K562 (cell line): ENCODE data around the gene MOB1A. TPM values are rescaled to one million over a fixed set of nuclear protein-coding genes. Genes with fewer than 3 reads are reported as not detected.

Source experiments
- ATAC-seq: fragments of 200-7000 bp; cut with Tn5 transposase; 3 replicates; pipeline ENCODE4 v1.9.1; 2020; ENCODE audit warnings: moderate library complexity
- BruUV-seq: library from RNA; stranded (reverse); fragments of 400-500 nt; replicated peaks from 2 replicates; lab custom pipeline; 2021; lab: Mats Ljungman, UMichigan
- CTCF ChIA-PET: fragments of 300-600 bp; formaldehyde crosslinking; extraction: SDS; loops from one replicate; lab custom pipeline; 2021; ENCODE audit warnings: low intra/inter-chr PET ratio; lab: Yijun Ruan, JAX
- POLR2A ChIA-PET: fragments of 300-600, 350-650 bp; sonication (Branson Sonifier 250); formaldehyde crosslinking; extraction: SDS; loops from one replicate; lab custom pipeline; 2021; ENCODE audit warnings: antibody characterized with exemption, inconsistent platforms; lab: Yijun Ruan, JAX
- DNase-seq, 4 experiments: peaks; one replicate each; pipeline versions ENCODE4 v3.0.0 to v3.0.0-alpha.2; 2011 to 2018; ENCODE audit warnings: low spot score in 3 of 4, mixed read lengths in 3 of 4; ENCODE audit errors: extremely low read depth in 1 of 4
- FAIRE-seq: peaks from 2 replicates; lab custom pipeline; 2011; peaks lifted over from hg19 to GRCh38; lab: Jason Lieb, UNC
- H2AFZ ChIP-seq: 2 replicates; pipeline ENCODE4 v1.6.0; 2011; ENCODE audit warnings: low read depth, low read length, control low read depth, inconsistent platforms
- H3K27ac ChIP-seq: fragments of 200-600 bp; 3 replicates; pipeline ENCODE4 v1.8.0; 2011; ENCODE audit warnings: low read depth, mild to moderate bottlenecking, control low read depth, inconsistent platforms, low read length, moderate library complexity, mixed read lengths; ENCODE audit errors: extremely low read depth
- H3K27me3 ChIP-seq, 2 experiments: fragments of 300-600 bp in 1 of 2; 2 replicates in 1 of 2; 3 replicates in 1 of 2; pipeline versions ENCODE4 v1.6.0 to v1.8.0; 2011; ENCODE audit warnings: inconsistent platforms in 2 of 2, low read length in 2 of 2, mild to moderate bottlenecking in 1 of 2, mixed read lengths in 1 of 2, moderate library complexity in 1 of 2; ENCODE audit not compliant: control insufficient read depth in 2 of 2, insufficient read depth in 2 of 2
- H3K36me3 ChIP-seq: fragments of 300-600 bp; 3 replicates; pipeline ENCODE4 v1.8.0; 2011; ENCODE audit warnings: mild to moderate bottlenecking, low read length, inconsistent platforms; ENCODE audit not compliant: control insufficient read depth, insufficient read depth
- H3K4me1 ChIP-seq, 2 experiments: fragments of 200-600 bp in 1 of 2; replicated peaks in 1 of 2; 2 replicates in 1 of 2; 3 replicates in 1 of 2; pipeline versions ENCODE4 v1.5.1 to v1.8.0; 2011; ENCODE audit warnings: inconsistent platforms in 2 of 2, low read length in 2 of 2, mild to moderate bottlenecking in 1 of 2, mixed read lengths in 1 of 2, moderate library complexity in 1 of 2; ENCODE audit not compliant: control insufficient read depth in 2 of 2, insufficient read depth in 2 of 2
- H3K4me2 ChIP-seq: 2 replicates; pipeline ENCODE4 v1.6.1; 2011; ENCODE audit warnings: low read length, control low read depth, inconsistent platforms, mixed read lengths; ENCODE audit not compliant: insufficient read depth
- H3K4me3 ChIP-seq: fragments of 200-600 bp; sonication (generic), shearing (Covaris generic); 2 replicates; pipeline ENCODE4 v1.5.1; 2016; ENCODE audit warnings: control low read depth, inconsistent platforms
- H3K79me2 ChIP-seq: fragments of 200-600 bp; 3 replicates; pipeline ENCODE4 v1.8.0; 2011; ENCODE audit warnings: low read length, inconsistent platforms; ENCODE audit not compliant: control insufficient read depth, insufficient read depth
- H3K9ac ChIP-seq, 2 experiments: 2 replicates each; pipeline versions ENCODE4 v1.6.0 to v1.6.1; 2011; ENCODE audit warnings: low read depth in 2 of 2, low read length in 2 of 2, control low read depth in 1 of 2, inconsistent platforms in 1 of 2, mild to moderate bottlenecking in 1 of 2, mixed read lengths in 1 of 2; ENCODE audit not compliant: insufficient read depth in 1 of 2
- H3K9me1 ChIP-seq: one replicate; pipeline ENCODE4 v1.6.0; 2011; ENCODE audit warnings: inconsistent platforms, mild to moderate bottlenecking, low read length, moderate library complexity; ENCODE audit not compliant: control insufficient read depth, insufficient read depth
- H3K9me3 ChIP-seq: replicated peaks from 2 replicates; pipeline ENCODE4 v1.5.1; 2011; ENCODE audit warnings: low read depth, low read length, inconsistent platforms; ENCODE audit not compliant: control insufficient read depth, insufficient read depth
- H4K20me1 ChIP-seq: replicated peaks from 2 replicates; pipeline ENCODE4 v1.6.1; 2011; ENCODE audit warnings: low read length, inconsistent platforms, mixed read lengths; ENCODE audit not compliant: control insufficient read depth, insufficient read depth
- AFF4 ChIP-seq: sonication (generic); formaldehyde crosslinking; IDR thresholded peaks from 2 replicates; pipeline ENCODE4 v1.8.0; 2023; ENCODE audit warnings: mild to moderate bottlenecking, missing genetic modification reagents
- BCLAF1 ChIP-seq, 2 experiments: fragments of 450-650 bp in 1 of 2; IDR thresholded peaks; 2 replicates each; pipeline ENCODE4 v1.6.1; 2011 to 2017; ENCODE audit warnings: low read depth in 2 of 2, antibody characterized with exemption in 1 of 2, borderline replicate concordance in 1 of 2, low read length in 1 of 2, mild to moderate bottlenecking in 1 of 2, mixed read lengths in 1 of 2; ENCODE audit not compliant: control insufficient read depth in 1 of 2
- SAFB ChIP-seq: fragments of 200-400 bp; formaldehyde crosslinking; IDR thresholded peaks from 2 replicates; pipeline ENCODE4 v1.6.1; 2017; ENCODE audit warnings: low read depth, low read length, borderline replicate concordance
- SIN3A ChIP-seq, 2 experiments: fragments of 150-350 bp in 1 of 2; IDR thresholded peaks; 2 replicates each; pipeline ENCODE4 v1.6.1; 2011 to 2016; ENCODE audit warnings: borderline replicate concordance in 2 of 2, low read depth in 2 of 2, low read length in 2 of 2, mild to moderate bottlenecking in 2 of 2, moderate library complexity in 2 of 2; ENCODE audit not compliant: control insufficient read depth in 1 of 2
- SMARCA4 ChIP-seq: fragments of 450-650 bp; IDR thresholded peaks from 2 replicates; pipeline ENCODE4 v1.6.1; 2016
- USF1 ChIP-seq: sonication (generic); formaldehyde crosslinking; IDR thresholded peaks from 2 replicates; pipeline ENCODE4 v1.9.0; 2022; ENCODE audit warnings: mild to moderate bottlenecking, missing genetic modification reagents
- WGBS: fragments of 100-300 bp; shearing (Covaris generic); methylation state at CpG from one replicate; pipeline ENCODE4 v1.1.6; 2016; ENCODE audit warnings: low coverage, mixed read lengths; ENCODE audit not compliant: insufficient coverage; ENCODE audit errors: missing lambda C conversion rate; 5-methylcytosine and 5-hydroxymethylcytosine counted together
- in situ Hi-C: fragments of 300-500 bp; cut with MboI; formaldehyde crosslinking; loops from 4 replicates; pipeline ENCODE4 v1.15.0; 2018; ENCODE audit warnings: inconsistent platforms, mixed read lengths
- intact Hi-C: fragments of 100-400 bp; cut with micrococcal nuclease; formaldehyde crosslinking; loops from 2 replicates; pipeline ENCODE4 v1.14.2; 2022
- polyA plus RNA-seq, 8 experiments: library from polyadenylated mRNA; depleted of rRNA in 4 of 8; stranded (reverse) in 5 of 8; unstranded in 3 of 8; fragments of >200 nt; fragmentation: Nextera tagmentation in 2 of 8; fragmentation: Illumina TruSeq in 1 of 8; extraction: Ambion mirVana in 2 of 8; extraction: Trizol in 1 of 8; gene quantifications; 2 replicates each; pipeline versions ENCODE4 v1.2.1 to v1.2.3, GENCODE V29; 2011 to 2014; ENCODE audit warnings: inconsistent platforms in 1 of 8, missing spikeins in 1 of 8
- total RNA-seq, 7 experiments: library from RNA; depleted of rRNA in 6 of 7; stranded (reverse); fragments of >200 nt in 6 of 7; fragmentation: Illumina TruSeq in 2 of 7; extraction: Trizol in 2 of 7; gene quantifications; 2 replicates each; pipeline versions ENCODE4 v1.2.1 to v1.2.3, GENCODE V29; 2011 to 2021; ENCODE audit warnings: low replicate concordance in 1 of 7

MOB1A gene
- total and polyA plus RNA-seq, 9 of the 15 experiments (the other 6 are each of a cell fraction or from before 2014, with no cell fraction given) = 24.8 to 100 (median 60.2) TPM

- peak; percentile 45; the same call in 1 of the 2 replicates for TF ChIP-seq AFF4
- TF ChIP-seq SMARCA4 = 0 out of 2 replicates have a peak, but pooled peaks have one; percentile 27
- 0 out of 4 replicates have a peak, but pooled peaks of 1 of the 2 experiments have one; percentile 7 for TF ChIP-seq SIN3A (IDR thresholded peaks at IDR 0.05; ENCODE audit: borderline replicate concordance in 2 of 2, control insufficient read depth in 1 of 2, low read depth in 2 of 2, low read length in 2 of 2)
These were observed 31.6 kb downstream of the MOB1A start (continued) for GRCh38 chr2:74146929-74147726.

- in situ Hi-C loops (no loop called here), intact Hi-C loops (loop anchor here (5.0 to 10.0 kb wide), 4 partner anchors 140 to 458 kb away; partner anchors contain the start of genes DGUOK and STAMBP)
- H3K4me2 ChIP-seq = peak overlapping the region; percentile 47; the same call in 1 of the 2 replicates
- H3K27ac ChIP-seq = peak overlapping the region; percentile 20; the same call in 2 of the 3 replicates
- H3K79me2 ChIP-seq = peaks cover 70% of the 10 kb centered on the region
- no peak overlapping the region for H3K4me3 ChIP-seq
- peak overlapping the region; percentile 0; the same call in 1 of the 2 replicates for H2AFZ ChIP-seq
- no peaks in the 10 kb centered on the region for H3K9me3 ChIP-seq
- no TSS peak for BruUV-seq
- ChIA-PET CTCF (no interaction called here), POLR2A (interaction anchor here (1.2 kb wide), 1 partner anchor 54 kb away, joined by 4 read pairs; no protein-coding TSS in a partner anchor)
- 25% methylated on average over 6 of the region's 6 CpGs for WGBS
- H3K36me3 ChIP-seq = peaks cover 77% of the 10 kb centered on the region
- H3K9me1 ChIP-seq = no peaks in the 10 kb centered on the region
- DNase-seq (peak; percentile 55 to 80 (median 67)), ATAC-seq (peak; percentile 87), FAIRE-seq (peak; percentile 96)
- peaks cover 14 to 29% of the 10 kb centered on the region in 2 experiments; a peak in 4 of 5 replicates for H3K4me1 ChIP-seq
- H3K9ac ChIP-seq = 0 out of 4 replicates have a peak overlapping the region, but pooled peaks of 1 of the 2 experiments have one; percentile 4
- H3K27me3 ChIP-seq = no peaks in the 10 kb centered on the region
- peaks cover 12% of the 10 kb centered on the region; the same call in 1 of the 2 replicates for H4K20me1 ChIP-seq
- no peak for TF ChIP-seq SAFB
- TF ChIP-seq USF1 (CRISPR knock-in tag) = peak; percentile 25; the same call in 1 of the 2 replicates
- TF ChIP-seq BCLAF1 (IDR thresholded peaks at IDR 0.05; ENCODE audit: borderline replicate concordance in 1 of 2, control insufficient read depth in 1 of 2, low read depth in 2 of 2, low read length in 1 of 2) = no peak
These were observed 36.3 kb downstream of the MOB1A start for GRCh38 chr2:74142340-74142739.
